ENCODE results near the gene TAF15.

TAF15 gene

GRCh38 chr17:35872196-35872980 is 63.1 kb downstream of the TAF15 start:
- DNase-seq (ENCODE audit: low read depth), result no peak

GRCh38 chr17:35875072-35875799 is 66.0 kb downstream of the TAF15 start:
- DNase-seq (ENCODE audit: low read depth), result no peak

GRCh38 chr17:35875800-35876139 is 66.5 kb downstream of the TAF15 start:
- no peak for DNase-seq (ENCODE audit: low read depth)

- DNase-seq (ENCODE audit: low read depth), result no peak
Measured at GRCh38 chr17:35876534-35876933, 67.2 kb downstream of the TAF15 start.

GRCh38 chr17:35877345-35878029 is 68.2 kb downstream of the TAF15 start:
- DNase-seq (ENCODE audit: low read depth), result no peak

- DNase-seq (ENCODE audit: low read depth), result no peak
Measured at GRCh38 chr17:35878361-35878760, 69.1 kb downstream of the TAF15 start.

- DNase-seq (ENCODE audit: low read depth), result no peak
Measured at GRCh38 chr17:35879773-35880654, 70.7 kb downstream of the TAF15 start, which contains the start of gene CCL5. Gene CCL5, minus strand, starts transcription at chr17:35880360.

- DNase-seq (ENCODE audit: low read depth), result no peak
Measured at GRCh38 chr17:35889241-35889640, 80.0 kb downstream of the TAF15 start.

GRCh38 chr17:35889818-35890773 is 80.8 kb downstream of the TAF15 start:
- peak; percentile 61 for DNase-seq (ENCODE audit: low read depth)

GRCh38 chr17:35890774-35891155 is 81.5 kb downstream of the TAF15 start:
- no peak for DNase-seq (ENCODE audit: low read depth)

- no peak for DNase-seq (ENCODE audit: low read depth)
Measured at GRCh38 chr17:35891269-35891668, 82.0 kb downstream of the TAF15 start.

GRCh38 chr17:35892091-35893035 is 83.1 kb downstream of the TAF15 start:
- no peak for DNase-seq (ENCODE audit: low read depth)

- no peak for DNase-seq (ENCODE audit: low read depth)
Measured at GRCh38 chr17:35893751-35894150, 84.5 kb downstream of the TAF15 start.

- no peak for DNase-seq (ENCODE audit: low read depth)
Measured at GRCh38 chr17:35894206-35894605, 84.9 kb downstream of the TAF15 start.

- DNase-seq (ENCODE audit: low read depth), result peak; percentile 65
Measured at GRCh38 chr17:35895636-35896587, 86.6 kb downstream of the TAF15 start.
